Right kidney (tissue), 1 donor: ENCODE measurements around the gene WASHC2A.
"Not testable (repeated sequence)": the region's sequence is repeated elsewhere in the genome, so short reads cannot be mapped to it uniquely, and the experiment has no call there.

Experiments used
- DNase-seq: peaks from one replicate; pipeline ENCODE4 v3.0.0-alpha.2; 2016

The WASHC2A gene

GRCh38 chr10:50063100-50063499 lies 4.7 kb upstream of the WASHC2A start:
- DNase-seq = no peak

GRCh38 chr10:50068352-50068659 lies 552 bp downstream of the WASHC2A start:
- DNase-seq = not testable (repeated sequence)

DNA sequence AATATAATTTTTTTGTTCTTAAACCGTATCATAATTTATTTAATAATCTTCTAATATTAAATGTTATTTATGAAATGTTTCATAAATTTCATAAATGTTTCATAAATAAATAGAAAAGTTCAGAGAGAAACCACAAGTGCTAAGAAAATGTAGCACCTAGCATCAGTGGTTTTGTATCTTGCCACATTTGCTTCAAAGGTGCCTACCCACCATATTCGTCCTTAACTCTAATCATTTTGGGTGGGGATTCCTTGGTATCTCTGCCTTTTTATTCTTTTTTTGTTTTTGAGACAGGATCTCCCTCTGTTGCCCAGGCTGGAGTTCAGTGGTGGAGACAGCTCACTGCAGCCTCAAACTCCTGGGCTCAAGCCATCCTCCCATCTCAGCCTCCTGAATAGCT lies 7.4 kb downstream of the WASHC2A start:
- not testable (repeated sequence) for DNase-seq

DNA sequence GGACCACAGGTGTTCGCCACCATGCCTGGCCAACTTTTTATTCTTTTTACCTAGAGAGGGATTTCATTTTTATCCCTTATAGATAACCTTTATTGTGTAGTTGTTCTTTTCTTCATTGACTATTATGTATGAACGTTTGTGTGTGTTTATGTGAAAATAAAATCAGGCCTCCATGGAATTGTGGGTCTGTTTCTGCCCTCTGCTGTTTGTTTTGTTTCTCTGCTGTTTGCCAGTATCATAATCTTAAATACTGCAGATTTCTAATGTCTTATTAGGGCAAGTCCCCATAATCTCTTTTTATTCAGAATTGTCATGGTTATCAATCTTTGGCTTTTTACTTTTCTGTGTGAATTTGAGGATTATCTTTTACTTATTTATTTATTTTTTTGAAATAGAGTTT lies 7.8 kb downstream of the WASHC2A start:
- not testable (repeated sequence) for DNase-seq

DNA sequence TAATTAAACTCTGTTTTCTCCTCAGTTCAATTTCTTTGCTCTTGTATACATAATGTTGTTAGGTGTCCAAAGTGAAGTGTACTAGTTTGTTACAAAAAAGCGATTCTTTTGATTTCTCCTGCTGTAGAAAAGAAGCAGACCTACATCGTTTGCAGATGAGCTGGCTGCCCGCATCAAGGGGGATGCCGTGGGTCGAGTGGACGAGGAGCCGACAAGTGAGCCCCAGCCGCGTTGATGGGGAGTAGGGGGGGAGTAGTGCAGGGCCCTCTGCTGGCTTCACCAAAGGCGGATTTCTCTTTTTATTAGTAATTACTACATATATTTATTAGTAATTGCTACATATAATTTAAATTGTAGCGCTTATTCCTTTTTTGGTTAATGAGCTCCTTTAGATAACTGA lies 23.6 kb downstream of the WASHC2A start:
- DNase-seq = not testable (repeated sequence)

GRCh38 chr10:50092928-50093327 lies 25.2 kb downstream of the WASHC2A start:
- DNase-seq = not testable (repeated sequence)

- not testable (repeated sequence) for DNase-seq
Observed at GRCh38 chr10:50094630-50095029, 26.9 kb downstream of the WASHC2A start.

DNA sequence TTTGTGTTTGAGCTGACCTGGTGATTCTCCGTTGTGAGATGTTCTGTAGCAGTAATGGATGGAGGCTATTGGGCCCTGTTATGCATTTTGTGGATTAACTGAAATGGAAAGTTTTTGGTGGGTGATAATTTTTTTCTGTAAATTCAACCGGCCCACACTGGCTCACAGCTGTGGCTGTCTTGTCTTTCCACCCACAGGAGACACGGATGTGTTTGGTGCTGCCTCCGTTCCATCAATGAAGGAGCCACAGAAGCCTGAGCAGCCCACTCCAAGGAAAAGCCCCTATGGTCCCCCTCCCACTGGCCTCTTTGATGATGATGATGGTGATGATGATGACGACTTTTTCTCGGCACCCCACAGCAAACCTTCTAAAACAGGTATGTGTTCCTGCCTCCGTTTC lies 27.6 kb downstream of the WASHC2A start:
- not testable (repeated sequence) for DNase-seq

DNA sequence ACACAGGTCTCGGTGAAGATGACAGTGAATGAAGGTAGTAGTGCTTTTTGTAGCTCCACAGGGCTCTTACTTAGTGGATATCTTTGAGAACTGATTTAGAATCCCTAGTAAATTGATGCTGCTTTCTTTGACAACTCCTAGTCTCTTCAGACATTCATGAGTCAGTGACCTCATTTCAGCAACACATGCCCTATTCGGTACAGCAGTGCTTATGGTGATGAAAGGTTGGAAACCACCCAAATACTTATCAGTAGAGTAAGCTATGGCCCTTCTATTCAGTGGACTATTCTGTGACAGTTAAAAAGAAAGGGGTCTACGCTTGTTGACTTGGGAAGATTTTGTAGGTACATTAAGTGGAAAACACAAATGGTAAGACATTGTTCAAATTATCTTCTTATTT lies 29.0 kb downstream of the WASHC2A start:
- DNase-seq = not testable (repeated sequence)

- not testable (repeated sequence) for DNase-seq
Observed at GRCh38 chr10:50098645-50099044, 30.9 kb downstream of the WASHC2A start.

DNA sequence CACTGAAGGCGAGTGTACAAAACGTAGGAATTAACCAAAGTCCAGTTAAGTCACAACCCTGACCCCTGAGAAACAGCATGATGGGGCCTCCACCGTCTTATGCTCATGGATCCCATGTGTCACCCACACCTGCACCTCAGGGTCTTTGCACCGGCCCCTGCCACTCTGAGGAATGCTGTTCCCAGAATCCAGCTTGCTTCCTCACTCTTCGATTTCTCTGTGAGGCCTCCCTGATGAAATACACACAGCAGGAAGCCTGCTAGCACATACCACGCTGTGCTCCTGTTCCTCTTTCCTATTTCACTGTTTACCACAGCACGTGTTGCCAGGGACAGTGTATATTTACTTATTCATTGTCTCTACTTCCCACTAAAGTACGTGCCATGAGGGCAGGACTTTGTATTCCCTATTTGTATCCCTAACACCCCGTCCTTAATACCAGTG lies 33.4 kb downstream of the WASHC2A start:
- DNase-seq = not testable (repeated sequence)

DNA sequence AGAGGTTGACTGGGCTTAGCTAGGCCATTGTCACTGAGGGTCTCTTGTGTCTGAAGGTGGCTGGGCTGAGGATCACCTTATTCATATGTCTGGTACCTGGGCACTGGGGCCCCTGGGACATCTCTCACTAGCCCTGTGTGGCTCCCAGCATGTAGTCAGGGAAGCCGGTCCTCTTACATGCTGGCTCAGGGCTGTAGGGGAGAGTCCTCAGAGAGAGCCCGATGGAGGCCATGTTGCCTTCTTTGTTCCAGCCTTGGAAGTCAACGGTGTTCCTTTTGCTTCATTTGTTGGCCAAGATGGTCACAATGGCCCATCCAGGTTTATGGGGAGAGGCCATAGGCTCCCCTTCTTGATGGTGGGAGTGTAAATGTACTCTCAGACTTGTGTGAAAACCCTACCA lies 34.0 kb downstream of the WASHC2A start:
- not testable (repeated sequence) for DNase-seq

- not testable (repeated sequence) for DNase-seq
Observed at GRCh38 chr10:50102267-50102666, 34.5 kb downstream of the WASHC2A start.

DNA sequence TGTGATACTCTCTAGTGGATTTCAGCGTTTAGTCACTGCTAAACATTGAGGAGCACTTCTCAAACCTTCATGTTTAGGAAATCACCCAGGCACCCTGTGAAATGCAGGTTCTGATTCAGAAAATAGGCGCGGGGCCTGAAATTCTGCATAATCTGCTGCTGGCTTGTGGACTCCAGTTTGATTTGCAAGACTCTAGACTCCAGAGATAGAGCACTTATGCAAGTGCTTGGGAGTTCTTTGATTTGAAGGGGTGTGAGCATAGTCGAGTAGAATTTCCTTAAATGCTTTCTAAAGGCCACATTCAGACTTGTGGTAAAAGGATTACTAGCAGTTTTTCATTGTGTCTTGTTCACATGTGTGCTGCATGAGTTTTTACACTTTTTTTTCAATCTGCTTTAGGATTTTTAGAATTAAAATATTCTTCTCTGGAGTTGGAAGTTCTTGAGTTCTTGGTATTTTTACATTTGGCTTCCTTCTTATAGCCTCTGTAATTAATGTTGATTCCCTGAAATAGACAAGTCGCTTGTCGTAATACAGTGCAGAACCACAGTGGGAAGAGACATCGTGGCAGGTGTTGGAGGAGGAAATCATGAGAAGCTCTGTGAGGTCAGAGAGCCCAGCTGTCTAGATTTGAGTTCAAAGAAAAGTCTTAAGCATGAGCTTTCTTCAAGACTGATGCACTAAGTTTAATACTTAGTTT lies 41.4 kb downstream of the WASHC2A start:
- not testable (repeated sequence) for DNase-seq

DNA sequence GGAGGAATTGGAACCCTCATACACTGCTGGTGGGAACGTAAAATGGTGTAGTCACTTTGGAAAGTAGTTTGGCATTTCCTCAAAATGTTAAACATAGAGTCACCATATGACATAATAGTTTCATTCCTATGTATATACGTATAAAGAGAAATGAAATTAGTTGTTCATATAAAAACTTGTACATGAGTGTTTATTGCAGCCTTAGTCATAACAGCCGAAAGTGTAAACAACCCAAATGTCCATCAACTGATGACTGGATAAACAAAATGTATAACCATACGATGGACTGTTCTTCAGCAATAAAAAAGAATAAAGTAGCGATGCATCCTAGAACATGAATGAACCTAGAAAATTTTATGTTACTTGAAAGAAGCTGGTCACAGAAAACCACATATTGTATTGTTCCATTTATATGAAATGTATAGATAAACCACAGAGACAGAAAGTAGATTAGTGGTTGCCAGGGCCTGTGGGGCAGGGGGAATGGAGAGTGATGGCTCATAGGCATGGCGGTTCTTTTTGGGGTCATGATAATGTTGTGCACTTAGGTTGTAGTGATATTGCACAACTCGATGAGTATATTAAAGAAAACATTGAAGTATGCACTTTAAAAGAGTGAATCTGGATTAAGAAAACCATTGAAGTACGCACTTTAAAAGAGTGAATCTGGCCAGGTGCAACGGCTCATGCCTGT lies 44.8 kb downstream of the WASHC2A start:
- DNase-seq = not testable (repeated sequence)

DNA sequence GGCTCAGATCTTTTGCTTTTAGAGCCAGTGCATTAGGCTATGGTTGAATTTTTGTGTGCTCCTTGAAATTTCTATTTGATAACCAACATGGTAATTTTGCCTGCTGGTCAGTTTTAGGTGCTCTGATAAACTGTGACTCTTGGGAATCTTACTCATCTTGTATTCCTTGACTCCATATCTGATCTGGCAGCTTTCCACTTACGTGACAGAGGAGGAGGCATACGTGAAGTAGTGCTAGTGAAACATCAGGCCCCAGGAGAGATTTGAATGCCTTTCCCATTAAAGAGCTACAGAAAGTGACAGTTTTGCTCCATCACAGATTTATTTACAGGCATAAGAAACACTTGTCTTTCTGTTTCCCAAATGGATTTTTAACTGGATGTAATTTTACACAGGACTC lies 59.0 kb downstream of the WASHC2A start:
- DNase-seq = not testable (repeated sequence)

- DNase-seq = not testable (repeated sequence)
Observed at GRCh38 chr10:50127770-50128292, 60.1 kb downstream of the WASHC2A start.

DNA sequence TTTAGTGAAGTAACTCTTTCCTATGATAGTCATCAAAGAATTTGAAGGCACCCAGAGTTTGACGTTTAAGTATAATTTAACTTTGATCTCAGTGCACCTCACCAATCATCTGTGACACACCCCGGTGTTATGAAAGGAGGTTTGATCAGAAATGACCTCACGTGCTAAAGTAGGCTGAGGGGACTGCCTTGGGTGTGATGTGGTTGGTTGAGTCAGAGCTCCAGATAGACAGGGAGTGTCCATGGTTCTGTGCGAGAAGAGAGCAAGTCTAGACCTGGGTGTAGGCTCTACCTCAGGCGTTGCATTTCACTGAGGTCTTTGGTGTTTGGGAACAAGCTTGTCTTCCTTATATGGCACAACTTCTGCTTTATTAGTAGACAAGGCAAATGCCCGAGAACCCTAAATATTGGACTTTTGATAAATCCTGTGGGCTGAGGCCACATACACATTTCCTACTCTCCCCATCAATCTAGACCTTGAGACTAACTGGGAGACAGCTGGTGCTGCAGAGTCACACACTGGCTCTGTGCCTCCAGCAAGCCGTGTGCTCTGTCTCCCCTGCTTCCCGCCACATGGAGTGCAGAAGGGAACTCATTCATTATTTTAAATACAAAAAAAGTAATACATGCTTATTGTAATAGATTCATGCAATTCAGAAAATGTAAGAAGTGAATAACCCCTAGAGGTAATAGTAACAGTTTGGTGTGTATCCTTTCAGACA lies 63.7 kb downstream of the WASHC2A start:
- DNase-seq = not testable (repeated sequence)

GRCh38 chr10:50132322-50132721 lies 64.6 kb downstream of the WASHC2A start:
- not testable (repeated sequence) for DNase-seq

DNA sequence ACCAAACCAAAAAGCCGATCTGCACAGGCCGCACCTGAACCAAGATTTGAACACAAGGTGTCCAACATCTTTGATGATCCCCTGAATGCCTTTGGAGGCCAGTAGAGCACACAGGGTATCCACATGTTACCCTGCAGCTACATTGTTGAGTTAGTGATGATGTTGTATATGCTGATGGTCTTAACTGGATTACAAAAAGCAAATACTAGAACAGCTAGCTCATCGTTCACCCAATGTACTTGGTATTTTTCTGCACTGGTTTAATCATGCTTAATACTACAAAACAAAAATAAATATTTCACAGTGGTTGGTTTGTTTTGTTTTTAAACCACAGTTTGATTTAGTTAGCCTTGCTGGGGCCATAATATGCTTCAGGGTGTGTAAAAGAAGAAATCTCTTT lies 65.1 kb downstream of the WASHC2A start:
- DNase-seq = not testable (repeated sequence)

DNA sequence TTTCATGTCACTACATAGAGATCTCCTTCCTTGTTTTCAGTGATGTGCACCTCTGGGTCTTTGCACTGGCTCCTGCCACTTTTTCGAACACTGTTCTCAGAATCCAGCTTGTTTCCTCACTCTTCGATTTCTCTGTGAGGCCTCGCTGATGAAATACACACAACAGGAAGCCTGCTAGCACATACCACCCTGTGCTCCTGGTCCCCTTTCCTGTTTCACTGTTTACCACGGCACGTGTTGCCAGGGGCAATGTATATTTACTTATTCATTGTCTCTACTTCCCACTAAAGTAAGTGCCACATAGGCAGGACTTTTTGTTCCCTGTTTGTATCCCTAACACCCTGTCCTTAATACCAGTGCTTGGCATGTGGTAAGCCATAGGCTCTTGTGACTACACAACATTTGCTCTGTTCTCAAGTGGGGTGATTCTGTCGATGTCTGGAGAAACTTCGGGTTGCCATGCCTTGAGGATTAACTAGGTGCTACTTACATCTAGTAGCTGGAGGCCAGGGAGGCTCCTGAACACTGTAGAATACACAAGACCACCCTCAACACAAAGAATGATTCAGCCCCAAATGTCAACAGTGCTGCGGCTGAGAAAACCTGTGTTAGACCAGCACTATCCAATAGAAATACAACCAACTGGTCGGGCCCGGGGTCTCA lies 75.9 kb downstream of the WASHC2A start:
- DNase-seq = not testable (repeated sequence)

DNA sequence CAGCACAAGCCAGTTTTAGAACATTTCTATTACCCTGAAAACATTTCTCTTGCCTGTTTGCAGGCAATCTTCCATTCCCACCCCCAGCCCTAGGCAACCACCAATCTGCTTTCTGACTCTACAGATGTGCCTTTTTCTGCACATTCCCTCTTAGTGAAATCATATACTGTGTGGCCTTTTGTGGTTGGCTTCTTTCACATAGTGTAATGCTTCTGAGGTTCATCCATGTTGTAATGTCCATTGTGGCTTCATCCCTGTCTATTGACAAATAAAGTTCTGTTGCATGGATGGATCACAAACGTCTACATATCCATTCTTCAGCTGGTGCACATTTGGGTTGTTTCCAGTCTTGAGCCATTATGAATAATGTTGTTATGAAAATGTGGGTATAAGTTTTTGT lies 77.8 kb downstream of the WASHC2A start:
- not testable (repeated sequence) for DNase-seq
